ENCODE measurements around the gene TOMM40L.

GRCh38 chr1:161225534-161226319, at the start of gene TOMM40L:
- TF ChIP-seq REST (IDR thresholded peaks at IDR 0.05; ENCODE audit: insufficient read depth in 1 of 2, low read depth in 2 of 2, low read length in 1 of 2): no peak
- TF ChIP-seq, protein P1, sequence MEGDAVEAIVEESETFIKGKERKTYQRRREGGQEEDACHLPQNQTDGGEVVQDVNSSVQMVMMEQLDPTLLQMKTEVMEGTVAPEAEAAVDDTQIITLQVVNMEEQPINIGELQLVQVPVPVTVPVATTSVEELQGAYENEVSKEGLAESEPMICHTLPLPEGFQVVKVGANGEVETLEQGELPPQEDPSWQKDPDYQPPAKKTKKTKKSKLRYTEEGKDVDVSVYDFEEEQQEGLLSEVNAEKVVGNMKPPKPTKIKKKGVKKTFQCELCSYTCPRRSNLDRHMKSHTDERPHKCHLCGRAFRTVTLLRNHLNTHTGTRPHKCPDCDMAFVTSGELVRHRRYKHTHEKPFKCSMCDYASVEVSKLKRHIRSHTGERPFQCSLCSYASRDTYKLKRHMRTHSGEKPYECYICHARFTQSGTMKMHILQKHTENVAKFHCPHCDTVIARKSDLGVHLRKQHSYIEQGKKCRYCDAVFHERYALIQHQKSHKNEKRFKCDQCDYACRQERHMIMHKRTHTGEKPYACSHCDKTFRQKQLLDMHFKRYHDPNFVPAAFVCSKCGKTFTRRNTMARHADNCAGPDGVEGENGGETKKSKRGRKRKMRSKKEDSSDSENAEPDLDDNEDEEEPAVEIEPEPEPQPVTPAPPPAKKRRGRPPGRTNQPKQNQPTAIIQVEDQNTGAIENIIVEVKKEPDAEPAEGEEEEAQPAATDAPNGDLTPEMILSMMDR (IDR thresholded peaks at IDR 0.05): peak; percentile 58; the same call in 1 of the 2 replicates
- 0 out of 2 replicates have a peak, but pooled peaks have one; percentile 36 for TF ChIP-seq POLR2AphosphoS5 (IDR thresholded peaks at IDR 0.05; ENCODE audit: low read depth, low read length)

Measured in Panc1 (cell line).